Right atrium auricular region (tissue), 2 donors: ENCODE measurements around the gene CST9L. TPM values are rescaled to one million over a fixed set of nuclear protein-coding genes. Genes with fewer than 3 reads are reported as not detected.
"Not testable (repeated sequence)": the region's sequence is repeated elsewhere in the genome, so short reads cannot be mapped to it uniquely, and the experiment has no call there.

Experiments used
- DNase-seq: peaks from one replicate; pipeline ENCODE4 v3.0.0-alpha.2; 2019; ENCODE audit warnings: low spot score
- H3K27ac ChIP-seq, 2 donors: fragments of 200-600 bp; sonication (generic); 1 replicate in 1 of 2; 2 replicates in 1 of 2; pipeline ENCODE4 v1.5.1; 2016 to 2019
- H3K27me3 ChIP-seq, 2 donors: fragments of 200-600 bp; sonication (generic); one replicate each; pipeline versions ENCODE4 v1.5.1 to v1.6.0; 2017 to 2019
- H3K36me3 ChIP-seq: fragments of 200-600 bp; sonication (generic); one replicate; pipeline ENCODE4 v1.5.1; 2016
- H3K4me1 ChIP-seq, 2 donors: fragments of 200-600 bp; sonication (generic); one replicate each; pipeline versions ENCODE4 v1.5.1 to v1.6.0; 2017 to 2019
- H3K4me3 ChIP-seq, 2 donors: fragments of 200-600 bp; sonication (generic); 1 replicate in 1 of 2; 2 replicates in 1 of 2; pipeline ENCODE4 v1.5.1; 2017 to 2019; ENCODE audit warnings: mild to moderate bottlenecking in 1 of 2, moderate library complexity in 1 of 2
- H3K9me3 ChIP-seq, 2 donors: fragments of 200-600 bp; sonication (generic); one replicate each; pipeline ENCODE4 v1.5.1; 2019
- total RNA-seq, 2 donors: library from RNA; depleted of rRNA; stranded (reverse); fragments of >200 nt; gene quantifications; one replicate each; pipeline ENCODE4 v1.1.0, GENCODE V29; 2016
- TF ChIP-seq, protein P1 (sequence below), 2 donors: fragments of 200-600 bp; sonication (generic); IDR thresholded peaks; one replicate each; pipeline ENCODE4 v1.5.1; 2019; ENCODE audit warnings: antibody characterized with exemption in 2 of 2

CST9L gene
- total RNA-seq, 2 donors from 2014 or later, result not detected

DNA sequence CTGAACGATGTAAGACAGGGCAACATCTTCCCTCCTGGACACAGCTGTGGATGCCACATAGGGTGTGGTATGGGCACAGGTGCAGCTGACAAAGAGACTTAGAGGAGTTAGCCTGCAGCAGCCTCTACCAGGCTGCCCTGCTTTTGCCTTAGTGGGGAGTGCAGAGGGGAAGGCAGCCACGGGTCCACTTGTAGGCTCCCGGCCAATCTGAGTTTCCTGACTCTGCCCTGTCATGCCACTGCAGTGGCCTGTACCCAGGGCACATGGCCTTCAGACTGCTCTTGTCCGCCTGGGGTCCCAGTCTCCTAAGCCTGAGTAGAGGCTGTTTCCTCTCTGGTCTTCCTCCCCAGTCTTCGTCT is 17.1 kb upstream of the CST9L start:
- DNase-seq, result no peak
- Histone ChIP-seq H3K36me3 (no peaks in the 10 kb centered on the region), H3K4me3 (no peak overlapping the region), H3K4me1 (no peaks in the 10 kb centered on the region), H3K27ac (no peak overlapping the region), H3K9me3 (no peaks in the 10 kb centered on the region), H3K27me3 (no peaks in the 10 kb centered on the region)
- TF ChIP-seq, protein P1, sequence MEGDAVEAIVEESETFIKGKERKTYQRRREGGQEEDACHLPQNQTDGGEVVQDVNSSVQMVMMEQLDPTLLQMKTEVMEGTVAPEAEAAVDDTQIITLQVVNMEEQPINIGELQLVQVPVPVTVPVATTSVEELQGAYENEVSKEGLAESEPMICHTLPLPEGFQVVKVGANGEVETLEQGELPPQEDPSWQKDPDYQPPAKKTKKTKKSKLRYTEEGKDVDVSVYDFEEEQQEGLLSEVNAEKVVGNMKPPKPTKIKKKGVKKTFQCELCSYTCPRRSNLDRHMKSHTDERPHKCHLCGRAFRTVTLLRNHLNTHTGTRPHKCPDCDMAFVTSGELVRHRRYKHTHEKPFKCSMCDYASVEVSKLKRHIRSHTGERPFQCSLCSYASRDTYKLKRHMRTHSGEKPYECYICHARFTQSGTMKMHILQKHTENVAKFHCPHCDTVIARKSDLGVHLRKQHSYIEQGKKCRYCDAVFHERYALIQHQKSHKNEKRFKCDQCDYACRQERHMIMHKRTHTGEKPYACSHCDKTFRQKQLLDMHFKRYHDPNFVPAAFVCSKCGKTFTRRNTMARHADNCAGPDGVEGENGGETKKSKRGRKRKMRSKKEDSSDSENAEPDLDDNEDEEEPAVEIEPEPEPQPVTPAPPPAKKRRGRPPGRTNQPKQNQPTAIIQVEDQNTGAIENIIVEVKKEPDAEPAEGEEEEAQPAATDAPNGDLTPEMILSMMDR (IDR thresholded peaks at IDR 0.05), result no peak

DNA sequence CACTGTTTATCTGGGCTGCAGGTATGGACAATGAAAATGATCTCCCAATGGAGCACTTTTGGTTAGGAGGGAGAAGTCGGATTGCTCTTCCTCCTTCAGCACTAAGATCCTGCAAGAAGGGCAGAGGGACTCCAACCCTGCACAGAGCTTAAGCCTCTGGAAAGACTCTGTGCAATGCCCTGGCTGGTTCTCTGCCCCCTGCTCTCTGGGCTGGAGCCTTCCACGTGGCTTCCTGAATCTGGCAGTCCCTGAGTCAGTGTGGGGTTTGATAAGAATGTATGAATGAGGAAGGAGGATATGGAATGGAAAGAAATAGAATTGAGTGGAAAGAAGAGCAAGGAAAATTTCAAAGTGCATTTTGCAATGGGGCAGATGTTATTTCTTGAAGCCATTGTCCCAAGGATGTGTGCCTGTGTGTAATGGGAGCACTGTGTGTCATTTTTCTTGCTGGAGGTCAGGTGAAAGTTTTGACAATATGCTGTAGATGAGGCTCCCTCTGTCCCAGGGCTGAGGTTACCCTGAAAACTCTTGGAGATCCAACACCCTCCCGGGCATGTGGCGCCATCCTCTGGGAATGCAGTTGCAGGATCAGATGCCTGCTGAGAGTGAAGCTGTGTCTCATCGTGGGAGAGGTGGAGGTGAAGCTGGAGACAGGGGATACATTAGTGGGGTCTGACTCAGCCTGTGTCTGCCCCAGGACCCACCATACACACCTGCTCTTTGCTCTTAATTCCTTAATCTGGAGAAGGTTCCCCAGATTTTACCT is 16.3 kb upstream of the CST9L start:
- Histone ChIP-seq H3K27ac (no peak overlapping the region), H3K4me1 (no peaks in the 10 kb centered on the region), H3K9me3 (peaks cover 0 to 3% of the 10 kb centered on the region in 2 donors), H3K4me3 (no peak overlapping the region), H3K27me3 (no peaks in the 10 kb centered on the region), H3K36me3 (no peaks in the 10 kb centered on the region)
- TF ChIP-seq, protein P1 (IDR thresholded peaks at IDR 0.05), result no peak
- DNase-seq, result peak; percentile 38

DNA sequence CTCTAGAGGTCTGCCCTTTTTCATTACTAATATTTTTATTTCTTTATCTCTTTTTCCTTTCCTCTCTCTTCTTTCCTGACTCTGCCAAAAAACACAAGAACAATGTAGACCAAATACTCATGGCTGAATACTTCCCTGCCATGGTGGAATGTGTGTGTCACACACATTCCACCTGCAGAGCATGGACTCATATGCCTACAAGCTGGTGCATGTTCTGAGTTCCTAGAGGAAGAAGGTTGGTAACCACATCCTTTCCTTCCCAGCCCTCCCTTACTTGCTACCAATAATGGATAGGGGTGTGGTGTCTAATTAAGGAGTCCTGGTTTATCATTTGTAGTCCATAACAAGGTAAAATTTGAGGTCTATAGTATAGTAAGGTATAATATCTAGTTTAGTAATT is 15.2 kb upstream of the CST9L start:
- DNase-seq, result no peak
- Histone ChIP-seq H3K27ac (no peak overlapping the region), H3K9me3 (peaks cover 0 to 5% of the 10 kb centered on the region in 2 donors), H3K4me1 (no peaks in the 10 kb centered on the region), H3K27me3 (no peaks in the 10 kb centered on the region), H3K36me3 (no peaks in the 10 kb centered on the region), H3K4me3 (no peak overlapping the region)
- TF ChIP-seq, protein P1 (IDR thresholded peaks at IDR 0.05), result no peak

DNA sequence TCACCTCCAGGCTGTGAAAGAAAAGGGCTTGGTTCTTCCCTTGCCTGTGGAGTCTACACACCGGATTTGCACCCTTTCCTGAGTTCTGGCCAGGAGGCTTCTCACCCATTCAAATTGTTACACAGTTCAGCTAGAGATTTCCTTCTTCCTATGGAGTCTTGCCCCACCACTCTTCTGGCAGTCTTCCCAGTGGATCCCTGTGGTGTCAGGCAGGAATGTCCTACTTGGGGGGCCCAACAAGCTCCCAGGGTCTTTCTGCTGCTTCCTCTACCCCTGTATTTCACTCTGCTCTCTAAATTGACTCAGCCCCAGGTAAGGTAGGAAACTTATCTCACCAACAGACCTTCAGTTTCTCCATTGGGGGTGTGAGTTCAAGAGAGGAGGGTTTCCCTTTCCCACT is 14.0 kb upstream of the CST9L start:
- TF ChIP-seq, protein P1 (IDR thresholded peaks at IDR 0.05), result no peak
- H3K27me3 ChIP-seq, result no peaks in the 10 kb centered on the region
- H3K4me3 ChIP-seq, result no peak overlapping the region
- no peaks in the 10 kb centered on the region for H3K4me1 ChIP-seq
- no peaks in the 10 kb centered on the region for H3K36me3 ChIP-seq
- H3K9me3 ChIP-seq, result peaks cover 0 to 5% of the 10 kb centered on the region in 2 donors
- H3K27ac ChIP-seq, result no peak overlapping the region
- no peak for DNase-seq

DNA sequence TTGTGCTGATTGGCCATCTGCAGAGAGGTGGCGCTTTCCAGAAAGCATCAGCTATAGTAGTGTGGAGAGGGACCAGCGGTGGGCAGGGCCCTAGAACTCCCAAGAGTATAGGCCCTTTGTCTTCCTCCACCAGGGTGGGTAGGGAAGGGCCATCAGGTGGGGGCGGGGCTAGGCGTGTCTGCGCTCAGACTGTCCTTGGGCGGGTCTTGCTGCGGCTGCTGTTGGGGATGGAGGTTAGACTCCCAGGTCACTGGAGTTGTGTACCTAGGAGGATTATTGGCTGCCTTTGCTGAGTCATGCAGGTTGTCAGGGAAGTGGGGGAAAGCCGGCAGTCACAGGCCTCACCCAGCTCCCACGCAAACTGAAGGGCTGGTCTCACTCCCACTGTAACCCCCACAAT is 13.5 kb upstream of the CST9L start:
- DNase-seq, H3K36me3 ChIP-seq, H3K27ac ChIP-seq, H3K4me3 ChIP-seq, H3K9me3 ChIP-seq, H3K27me3 ChIP-seq, H3K4me1 ChIP-seq: not testable (repeated sequence)

DNA sequence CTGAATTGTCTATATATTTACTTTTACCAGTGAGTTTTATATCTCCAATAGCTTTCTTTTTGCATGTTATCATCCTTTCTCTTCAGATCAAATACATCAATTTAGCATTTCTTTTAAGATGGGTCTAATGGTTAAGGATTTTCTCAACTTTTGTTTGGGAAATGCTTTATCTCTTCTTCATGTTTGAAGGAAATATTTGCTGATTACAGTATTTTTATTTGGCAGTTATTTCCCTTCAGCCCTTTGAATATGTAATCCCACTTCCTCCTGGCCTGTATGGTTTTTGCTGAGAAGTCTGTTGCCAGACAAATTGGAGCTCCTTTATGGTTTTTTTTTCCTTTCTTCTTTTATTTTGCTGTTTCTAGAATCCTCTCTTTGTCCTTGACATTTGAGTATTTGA is 6.7 kb upstream of the CST9L start:
- Histone ChIP-seq H3K27me3 (no peaks in the 10 kb centered on the region), H3K27ac (no peak overlapping the region), H3K9me3 (peaks cover 0 to 5% of the 10 kb centered on the region in 2 donors), H3K36me3 (no peaks in the 10 kb centered on the region), H3K4me3 (no peak overlapping the region), H3K4me1 (no peaks in the 10 kb centered on the region)
- no peak for DNase-seq
- TF ChIP-seq, protein P1 (IDR thresholded peaks at IDR 0.05), result no peak
